Neural progenitor cell (in vitro differentiated cells): ENCODE results near the gene RPL35A. TPM values are rescaled to one million over a fixed set of nuclear protein-coding genes. Genes with fewer than 3 reads are reported as not detected.

ENCODE experiments used
- DNase-seq: peaks from one replicate; pipeline ENCODE4 v3.0.0-alpha.2; 2016; ENCODE audit warnings: low spot score
- H2AFZ ChIP-seq: fragments of 200-600 bp; sonication (generic); replicated peaks from 2 replicates; pipeline ENCODE4 v1.6.1; 2016; ENCODE audit warnings: antibody characterized with exemption
- H3F3A ChIP-seq: fragments of 200-600 bp; sonication (generic); 2 replicates; pipeline ENCODE4 v1.6.1; 2016; ENCODE audit warnings: antibody characterized with exemption, low read depth
- H3K27ac ChIP-seq: fragments of 200-600 bp; sonication (generic); 2 replicates; pipeline ENCODE4 v1.5.1; 2016; ENCODE audit warnings: mild to moderate bottlenecking
- H3K27me3 ChIP-seq: fragments of 200-600 bp; sonication (generic); 2 replicates; pipeline ENCODE4 v1.6.1; 2016; ENCODE audit warnings: mild to moderate bottlenecking, moderate library complexity
- H3K36me3 ChIP-seq: fragments of 200-600 bp; sonication (generic); 2 replicates; pipeline ENCODE4 v1.5.1; 2016
- H3K4me1 ChIP-seq: fragments of 200-600 bp; sonication (generic); 2 replicates; pipeline ENCODE4 v1.6.1; 2016; ENCODE audit warnings: mixed run types
- H3K4me2 ChIP-seq: fragments of 200-600 bp; sonication (generic); 2 replicates; pipeline ENCODE4 v1.6.1; 2016
- H3K4me3 ChIP-seq: fragments of 200-600 bp; sonication (generic); 2 replicates; pipeline ENCODE4 v1.5.1; 2016
- H3K79me2 ChIP-seq: fragments of 200-600 bp; sonication (generic); 2 replicates; pipeline ENCODE4 v1.6.1; 2016; ENCODE audit warnings: low read depth
- H3K9ac ChIP-seq: fragments of 200-600 bp; sonication (generic); 2 replicates; pipeline ENCODE4 v1.6.1; 2016
- H3K9me3 ChIP-seq: fragments of 200-600 bp; sonication (generic); 2 replicates; pipeline ENCODE4 v1.5.1; 2016; ENCODE audit warnings: low read depth
- H4K20me1 ChIP-seq: fragments of 200-600 bp; sonication (generic); 2 replicates; pipeline ENCODE4 v1.6.1; 2016; ENCODE audit warnings: low read depth
- H3K27ac Mint-ChIP-seq: 3 replicates; pipeline ENCODE4 v1.8.0; 2021; ENCODE audit warnings: mixed read lengths
- H3K27me3 Mint-ChIP-seq: 2 replicates; pipeline ENCODE4 v1.8.0; 2022; ENCODE audit warnings: low read depth, mild to moderate bottlenecking, inconsistent platforms, moderate library complexity, mixed read lengths; ENCODE audit not compliant: insufficient read depth
- H3K36me3 Mint-ChIP-seq: 3 replicates; pipeline ENCODE4 v1.8.0; 2021; ENCODE audit warnings: mixed read lengths
- H3K4me1 Mint-ChIP-seq: 3 replicates; pipeline ENCODE4 v1.8.0; 2021; ENCODE audit warnings: mixed read lengths
- H3K4me3 Mint-ChIP-seq: 3 replicates; pipeline ENCODE4 v1.8.0; 2021; ENCODE audit warnings: mild to moderate bottlenecking, moderate library complexity, mixed read lengths
- H3K9me3 Mint-ChIP-seq: 3 replicates; pipeline ENCODE4 v1.8.0; 2020; ENCODE audit warnings: mixed read lengths
- EZH2 ChIP-seq: fragments of 200-600 bp; sonication (generic); IDR thresholded peaks from 2 replicates; pipeline ENCODE4 v1.6.1; 2017; ENCODE audit warnings: antibody characterized with exemption, mild to moderate bottlenecking, moderate library complexity
- EZH2phosphoT487 ChIP-seq: fragments of 200-600 bp; sonication (generic); IDR thresholded peaks from 2 replicates; pipeline ENCODE4 v1.6.1; 2017; ENCODE audit warnings: antibody characterized with exemption
- total RNA-seq: library from RNA; depleted of rRNA; stranded (reverse); fragments of >200 nt; gene quantifications from 2 replicates; pipeline ENCODE4 v1.2.3, GENCODE V29; 2015; ENCODE audit warnings: low replicate concordance
- TF ChIP-seq, protein P1 (sequence below): fragments of 200-600 bp; sonication (generic); IDR thresholded peaks from 2 replicates; pipeline ENCODE4 v1.5.1; 2017; ENCODE audit warnings: antibody characterized with exemption, mild to moderate bottlenecking

Gene RPL35A
- total RNA-seq, 1 donor from 2014 or later: 1,573 TPM

DNA sequence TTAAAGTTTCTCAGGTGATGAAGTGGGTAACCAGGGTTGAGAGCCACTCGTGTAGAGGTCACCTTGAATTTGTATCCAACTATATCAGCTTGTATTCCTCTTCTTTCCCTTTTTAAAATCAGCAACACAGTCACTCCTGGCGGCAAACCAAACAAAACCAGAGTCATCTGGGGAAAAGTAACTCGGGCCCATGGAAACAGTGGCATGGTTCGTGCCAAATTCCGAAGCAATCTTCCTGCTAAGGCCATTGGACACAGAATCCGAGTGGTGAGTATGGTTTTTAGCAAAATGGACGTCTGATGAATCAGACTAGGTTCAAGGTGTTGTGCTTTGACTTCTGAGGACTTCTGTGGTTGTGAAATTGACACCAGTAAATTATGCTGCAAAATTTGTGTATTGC, 3.9 kb downstream of the RPL35A start:
- Histone ChIP-seq H3K27ac (no peak overlapping the region), H3K9me3 (no peaks in the 10 kb centered on the region), H3K79me2 (peaks cover 50% of the 10 kb centered on the region), H4K20me1 (peaks cover 67% of the 10 kb centered on the region), H3K36me3 (peaks cover 31% of the 10 kb centered on the region), H2AFZ (no peak overlapping the region), H3K27me3 (no peaks in the 10 kb centered on the region), H3K4me1 (peaks cover 18% of the 10 kb centered on the region), H3K9ac (no peak overlapping the region), H3F3A (peaks cover 94% of the 10 kb centered on the region), H3K4me2 (no peak overlapping the region), H3K4me3 (no peak overlapping the region)
- Mint-ChIP-seq H3K4me1 (peaks cover 31% of the 10 kb centered on the region), H3K4me3 (no peak overlapping the region), H3K9me3 (no peaks in the 10 kb centered on the region), H3K27ac (no peak overlapping the region), H3K36me3 (peaks cover 25% of the 10 kb centered on the region), H3K27me3 (peaks cover 7% of the 10 kb centered on the region)
- DNase-seq: no peak
- TF ChIP-seq EZH2phosphoT487: no peak
- TF ChIP-seq, protein P1, sequence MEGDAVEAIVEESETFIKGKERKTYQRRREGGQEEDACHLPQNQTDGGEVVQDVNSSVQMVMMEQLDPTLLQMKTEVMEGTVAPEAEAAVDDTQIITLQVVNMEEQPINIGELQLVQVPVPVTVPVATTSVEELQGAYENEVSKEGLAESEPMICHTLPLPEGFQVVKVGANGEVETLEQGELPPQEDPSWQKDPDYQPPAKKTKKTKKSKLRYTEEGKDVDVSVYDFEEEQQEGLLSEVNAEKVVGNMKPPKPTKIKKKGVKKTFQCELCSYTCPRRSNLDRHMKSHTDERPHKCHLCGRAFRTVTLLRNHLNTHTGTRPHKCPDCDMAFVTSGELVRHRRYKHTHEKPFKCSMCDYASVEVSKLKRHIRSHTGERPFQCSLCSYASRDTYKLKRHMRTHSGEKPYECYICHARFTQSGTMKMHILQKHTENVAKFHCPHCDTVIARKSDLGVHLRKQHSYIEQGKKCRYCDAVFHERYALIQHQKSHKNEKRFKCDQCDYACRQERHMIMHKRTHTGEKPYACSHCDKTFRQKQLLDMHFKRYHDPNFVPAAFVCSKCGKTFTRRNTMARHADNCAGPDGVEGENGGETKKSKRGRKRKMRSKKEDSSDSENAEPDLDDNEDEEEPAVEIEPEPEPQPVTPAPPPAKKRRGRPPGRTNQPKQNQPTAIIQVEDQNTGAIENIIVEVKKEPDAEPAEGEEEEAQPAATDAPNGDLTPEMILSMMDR: no peak
- no peak for TF ChIP-seq EZH2

DNA sequence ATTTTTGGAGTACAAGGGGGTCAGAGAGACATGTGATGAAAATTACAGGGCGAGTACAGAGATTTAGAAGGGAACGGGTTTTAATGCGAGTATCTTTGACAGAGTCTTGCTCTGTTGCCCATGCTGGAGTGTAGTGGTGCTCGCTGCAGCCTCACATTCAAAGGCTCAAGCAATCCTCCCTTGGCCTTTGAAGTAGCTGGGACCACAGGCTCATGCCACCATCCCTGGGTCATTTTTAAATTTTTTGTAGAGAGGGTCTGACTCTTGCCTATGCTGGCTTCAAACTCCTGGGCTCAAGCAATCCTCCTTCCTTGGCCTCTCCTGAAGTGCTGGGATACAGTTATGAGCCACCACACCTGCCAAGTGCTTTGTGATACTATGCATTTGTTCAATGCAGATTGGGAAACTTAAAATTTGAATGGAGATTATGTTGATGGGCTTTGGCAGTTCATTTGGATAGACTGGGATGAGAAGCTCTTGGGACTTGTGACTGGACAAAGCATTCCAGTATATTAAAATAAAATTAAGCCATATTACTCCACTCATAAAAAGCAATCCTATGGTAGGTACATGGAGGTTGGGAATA, 6.0 kb downstream of the RPL35A start:
- TF ChIP-seq EZH2 (no peak), EZH2phosphoT487 (no peak)
- TF ChIP-seq, protein P1: no peak
- DNase-seq: no peak
- Histone ChIP-seq H3K27me3 (peaks cover 2% of the 10 kb centered on the region), H3K27ac (peak overlapping the region; percentile 36), H3K4me2 (no peak overlapping the region), H4K20me1 (peaks cover 61% of the 10 kb centered on the region), H3F3A (peaks cover 88% of the 10 kb centered on the region), H3K79me2 (peaks cover 40% of the 10 kb centered on the region), H3K4me3 (no peak overlapping the region), H3K9me3 (no peaks in the 10 kb centered on the region), H3K4me1 (peaks cover 27% of the 10 kb centered on the region), H2AFZ (no peak overlapping the region), H3K36me3 (peaks cover 31% of the 10 kb centered on the region), H3K9ac (no peak overlapping the region)
- Mint-ChIP-seq H3K9me3 (no peaks in the 10 kb centered on the region), H3K27ac (no peak overlapping the region), H3K27me3 (peaks cover 6% of the 10 kb centered on the region), H3K4me1 (peaks cover 39% of the 10 kb centered on the region), H3K4me3 (no peak overlapping the region), H3K36me3 (peaks cover 21% of the 10 kb centered on the region)

DNA sequence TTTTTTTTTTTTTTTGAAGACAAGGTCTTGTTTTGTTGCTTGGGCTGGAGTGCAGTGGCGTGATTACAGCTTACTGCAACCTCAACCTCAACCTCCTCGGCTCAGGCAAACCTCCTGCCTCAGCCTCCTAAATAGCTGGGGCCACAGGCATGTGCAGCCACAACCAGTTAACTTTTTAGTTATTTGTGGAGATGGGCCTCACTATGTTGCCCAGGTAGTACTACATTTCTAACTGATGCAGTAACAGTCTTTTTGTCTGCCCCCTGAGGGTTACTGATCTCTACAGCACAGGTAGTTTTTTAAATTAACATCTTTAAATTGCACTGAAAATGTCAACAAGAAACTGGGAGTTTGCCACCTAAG, 6.6 kb downstream of the RPL35A start:
- no peak overlapping the region for H3K27ac ChIP-seq
- peaks cover 27% of the 10 kb centered on the region for H3K4me1 ChIP-seq
- peaks cover 55% of the 10 kb centered on the region for H4K20me1 ChIP-seq
- H3K9me3 ChIP-seq: no peaks in the 10 kb centered on the region
- Mint-ChIP-seq H3K4me3 (no peak overlapping the region), H3K27me3 (peaks cover 5% of the 10 kb centered on the region), H3K4me1 (peaks cover 40% of the 10 kb centered on the region), H3K9me3 (no peaks in the 10 kb centered on the region), H3K36me3 (peaks cover 20% of the 10 kb centered on the region), H3K27ac (no peak overlapping the region)
- H3K36me3 ChIP-seq: peaks cover 24% of the 10 kb centered on the region
- H3F3A ChIP-seq: peaks cover 81% of the 10 kb centered on the region
- H3K4me2 ChIP-seq: no peak overlapping the region
- TF ChIP-seq EZH2: no peak
- TF ChIP-seq EZH2phosphoT487: no peak
- TF ChIP-seq, protein P1: no peak
- no peak overlapping the region for H3K4me3 ChIP-seq
- no peak for DNase-seq
- no peak overlapping the region for H2AFZ ChIP-seq
- H3K9ac ChIP-seq: no peak overlapping the region
- peaks cover 8% of the 10 kb centered on the region for H3K27me3 ChIP-seq
- H3K79me2 ChIP-seq: peaks cover 34% of the 10 kb centered on the region
